Loucy (cell line): ENCODE measurements around the gene CTNNAL1.

Experiments
- EZH2phosphoT487 ChIP-seq: fragments of 200-600 bp; IDR thresholded peaks from 2 replicates; pipeline ENCODE4 v1.6.1; 2018; ENCODE audit warnings: antibody characterized with exemption, mild to moderate bottlenecking, moderate library complexity, borderline replicate concordance
- TF ChIP-seq, protein P1 (sequence below): fragments of 200-600 bp; sonication (generic); conservative IDR thresholded peaks from 2 replicates; pipeline ENCODE4 v1.5.1; 2014; ENCODE audit warnings: mild to moderate bottlenecking, antibody characterized with exemption, low read length

DNA sequence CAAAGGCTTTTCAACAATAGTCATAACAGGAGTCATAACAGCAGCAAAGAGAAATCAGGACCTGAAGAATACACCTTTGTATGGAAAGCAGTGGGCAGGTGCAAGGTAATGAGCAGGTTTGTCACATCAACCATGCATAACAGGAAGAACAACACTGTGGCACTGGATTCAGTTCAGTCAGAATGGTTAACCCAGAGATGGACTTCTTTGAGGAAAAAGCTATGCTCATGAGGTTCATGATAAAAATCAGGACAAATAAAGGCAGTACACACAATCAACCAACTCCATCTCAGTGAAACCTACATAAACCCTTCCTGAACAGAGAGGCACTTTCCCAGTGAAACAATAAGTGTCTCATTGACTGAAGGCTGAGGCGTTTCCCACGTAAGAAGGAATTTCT lies 52.1 kb downstream of the CTNNAL1 start:
- TF ChIP-seq, protein P1, sequence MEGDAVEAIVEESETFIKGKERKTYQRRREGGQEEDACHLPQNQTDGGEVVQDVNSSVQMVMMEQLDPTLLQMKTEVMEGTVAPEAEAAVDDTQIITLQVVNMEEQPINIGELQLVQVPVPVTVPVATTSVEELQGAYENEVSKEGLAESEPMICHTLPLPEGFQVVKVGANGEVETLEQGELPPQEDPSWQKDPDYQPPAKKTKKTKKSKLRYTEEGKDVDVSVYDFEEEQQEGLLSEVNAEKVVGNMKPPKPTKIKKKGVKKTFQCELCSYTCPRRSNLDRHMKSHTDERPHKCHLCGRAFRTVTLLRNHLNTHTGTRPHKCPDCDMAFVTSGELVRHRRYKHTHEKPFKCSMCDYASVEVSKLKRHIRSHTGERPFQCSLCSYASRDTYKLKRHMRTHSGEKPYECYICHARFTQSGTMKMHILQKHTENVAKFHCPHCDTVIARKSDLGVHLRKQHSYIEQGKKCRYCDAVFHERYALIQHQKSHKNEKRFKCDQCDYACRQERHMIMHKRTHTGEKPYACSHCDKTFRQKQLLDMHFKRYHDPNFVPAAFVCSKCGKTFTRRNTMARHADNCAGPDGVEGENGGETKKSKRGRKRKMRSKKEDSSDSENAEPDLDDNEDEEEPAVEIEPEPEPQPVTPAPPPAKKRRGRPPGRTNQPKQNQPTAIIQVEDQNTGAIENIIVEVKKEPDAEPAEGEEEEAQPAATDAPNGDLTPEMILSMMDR = no peak
- TF ChIP-seq EZH2phosphoT487 = no peak
